VCaP (cell line): ENCODE measurements around the gene CSTF1.
A peak's percentile ranks its signal among the peaks of the same experiment; 100 is the strongest.

Source experiments
- H3K27ac ChIP-seq: fragments of 450-650 bp; 2 replicates; pipeline ENCODE4 v1.5.1; 2017
- CTCF ChIP-seq: fragments of 450-650 bp; conservative IDR thresholded peaks from 2 replicates; pipeline ENCODE4 v1.5.1; 2017; ENCODE audit warnings: mild to moderate bottlenecking, moderate library complexity

The CSTF1 gene

GRCh38 chr20:56383334-56383733, 9.1 kb upstream of the CSTF1 start:
- no peak for TF ChIP-seq CTCF
- peak overlapping the region; percentile 80 for H3K27ac ChIP-seq

GRCh38 chr20:56385130-56385529, 7.3 kb upstream of the CSTF1 start:
- TF ChIP-seq CTCF, result no peak

GRCh38 chr20:56386219-56386618, 6.2 kb upstream of the CSTF1 start:
- TF ChIP-seq CTCF, result no peak
- H3K27ac ChIP-seq, result no peak overlapping the region

More at GRCh38 chr20:56385130-56385529, 7.3 kb upstream of the CSTF1 start:
- H3K27ac ChIP-seq, result no peak overlapping the region

GRCh38 chr20:56388882-56389281, 3.6 kb upstream of the CSTF1 start:
- no peak overlapping the region for H3K27ac ChIP-seq
- no peak for TF ChIP-seq CTCF

- H3K27ac ChIP-seq, result no peak overlapping the region
- TF ChIP-seq CTCF, result no peak
Observed at GRCh38 chr20:56389807-56390206, 2.6 kb upstream of the CSTF1 start.

- peak overlapping the region; percentile 97; the same call in 1 of the 2 replicates for H3K27ac ChIP-seq
Observed at GRCh38 chr20:56390396-56390795, 2.0 kb upstream of the CSTF1 start.

GRCh38 chr20:56391037-56391436, 1.4 kb upstream of the CSTF1 start:
- H3K27ac ChIP-seq, result peak overlapping the region; percentile 97

More at GRCh38 chr20:56391037-56391436, 1.4 kb upstream of the CSTF1 start:
- no peak for TF ChIP-seq CTCF
